Uterus (tissue), 2 donors: Measurements from ENCODE around the gene USP46.

ENCODE experiments used
- CTCF ChIP-seq, 4 experiments: fragments of 200-600 bp in 2 of 4; fragments of 450-650 bp in 2 of 4; sonication (generic) in 2 of 4; IDR thresholded peaks; one replicate each; pipeline ENCODE4 v1.5.1; 2016 to 2019; ENCODE audit warnings: antibody characterized with exemption in 4 of 4, mild to moderate bottlenecking in 2 of 4, moderate library complexity in 1 of 4
- POLR2A ChIP-seq, 2 donors: fragments of 450-650 bp; IDR thresholded peaks; one replicate each; pipeline ENCODE4 v1.6.1; 2016; ENCODE audit warnings: antibody characterized with exemption in 2 of 2, mild to moderate bottlenecking in 1 of 2, moderate library complexity in 1 of 2

GRCh38 chr4:52664479-52664878 lies 5.4 kb upstream of the USP46 start:
- no peak for TF ChIP-seq CTCF (IDR thresholded peaks at IDR 0.05)
- no peak for TF ChIP-seq POLR2A (IDR thresholded peaks at IDR 0.05)
